T-helper 1 cell (primary cell): ENCODE measurements around the gene MAPK7.

Source experiments
- DNase-seq, 5 donors: peaks; one replicate each; pipeline ENCODE4 v3.0.0-alpha.2; 2012 to 2020

Gene MAPK7

GRCh38 chr17:19424934-19425868 lies 46.9 kb downstream of the MAPK7 start:
- no peak for DNase-seq

GRCh38 chr17:19426631-19427030 lies 48.3 kb downstream of the MAPK7 start:
- no peak for DNase-seq

GRCh38 chr17:19431691-19432090 lies 53.4 kb downstream of the MAPK7 start:
- no peak for DNase-seq
